H7 (cell line): ENCODE data around the gene FABP1. TPM values are rescaled to one million over a fixed set of nuclear protein-coding genes. Genes with fewer than 3 reads are reported as not detected.

ENCODE experiments used
- DNase-seq: peaks from one replicate; pipeline ENCODE4 v3.0.0; 2012
- H3K27me3 ChIP-seq: 2 replicates; pipeline ENCODE4 v1.6.0; 2011; ENCODE audit warnings: mild to moderate bottlenecking, low read length; ENCODE audit not compliant: control insufficient read depth, insufficient read depth
- H3K36me3 ChIP-seq: replicated peaks from 2 replicates; pipeline ENCODE4 v1.5.1; 2011; ENCODE audit warnings: low read length; ENCODE audit not compliant: control insufficient read depth, insufficient read depth
- H3K4me3 ChIP-seq: 2 replicates; pipeline ENCODE4 v1.5.1; 2011; ENCODE audit warnings: low read depth, mild to moderate bottlenecking, control low read depth, low read length, moderate library complexity; ENCODE audit not compliant: insufficient read depth
- total RNA-seq: library from RNA; depleted of rRNA; stranded (reverse); fragments of >200 nt; shearing (Covaris generic); gene quantifications from 2 replicates; pipeline ENCODE4 v1.2.3, GENCODE V29; 2014

FABP1 gene
- total RNA-seq, 1 experiment from 2014 or later: not detected

DNA sequence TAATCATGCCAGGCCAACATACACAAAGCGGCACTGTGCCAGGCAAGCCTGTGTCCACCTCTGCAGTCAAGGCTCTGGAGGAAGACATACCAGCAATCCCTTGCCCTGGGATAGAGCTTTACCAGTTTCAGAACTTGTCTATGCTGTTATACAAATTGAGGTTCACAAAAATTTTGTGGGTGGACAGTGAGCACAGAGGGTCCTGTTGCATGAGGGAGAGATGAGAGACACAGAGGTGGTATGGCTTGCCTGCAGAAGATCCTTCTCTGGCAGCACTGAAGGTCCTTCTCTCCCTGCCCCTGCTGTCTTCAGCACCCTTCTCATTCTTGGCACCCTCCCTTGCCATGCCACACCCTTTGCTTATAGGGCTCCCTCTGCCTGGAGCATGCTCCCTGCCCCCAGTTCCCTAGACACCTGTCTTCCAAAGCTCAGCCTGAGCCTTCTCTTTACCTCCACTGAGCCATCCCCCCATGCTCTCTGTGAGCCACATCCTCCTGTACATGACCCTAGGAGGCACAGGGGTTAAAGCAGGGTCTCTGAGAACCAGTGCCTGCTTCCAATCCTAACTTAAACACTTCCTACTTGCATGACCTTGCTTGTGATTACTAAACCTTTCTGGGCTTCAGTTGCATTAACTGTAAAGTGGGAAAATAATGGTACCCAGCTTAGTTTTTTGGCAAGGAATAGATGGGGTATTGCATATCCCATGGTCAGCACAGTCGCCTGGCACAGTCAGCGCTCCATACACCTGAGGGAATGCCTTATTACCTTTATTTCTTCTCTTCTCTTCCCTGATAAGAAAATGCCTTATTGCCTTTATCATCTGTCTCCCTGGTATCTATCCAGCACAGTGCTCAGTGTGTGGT lies 857 bp downstream of the FABP1 start:
- Histone ChIP-seq H3K36me3 (no peaks in the 10 kb centered on the region), H3K27me3 (no peaks in the 10 kb centered on the region), H3K4me3 (no peak overlapping the region)
- DNase-seq: no peak

DNA sequence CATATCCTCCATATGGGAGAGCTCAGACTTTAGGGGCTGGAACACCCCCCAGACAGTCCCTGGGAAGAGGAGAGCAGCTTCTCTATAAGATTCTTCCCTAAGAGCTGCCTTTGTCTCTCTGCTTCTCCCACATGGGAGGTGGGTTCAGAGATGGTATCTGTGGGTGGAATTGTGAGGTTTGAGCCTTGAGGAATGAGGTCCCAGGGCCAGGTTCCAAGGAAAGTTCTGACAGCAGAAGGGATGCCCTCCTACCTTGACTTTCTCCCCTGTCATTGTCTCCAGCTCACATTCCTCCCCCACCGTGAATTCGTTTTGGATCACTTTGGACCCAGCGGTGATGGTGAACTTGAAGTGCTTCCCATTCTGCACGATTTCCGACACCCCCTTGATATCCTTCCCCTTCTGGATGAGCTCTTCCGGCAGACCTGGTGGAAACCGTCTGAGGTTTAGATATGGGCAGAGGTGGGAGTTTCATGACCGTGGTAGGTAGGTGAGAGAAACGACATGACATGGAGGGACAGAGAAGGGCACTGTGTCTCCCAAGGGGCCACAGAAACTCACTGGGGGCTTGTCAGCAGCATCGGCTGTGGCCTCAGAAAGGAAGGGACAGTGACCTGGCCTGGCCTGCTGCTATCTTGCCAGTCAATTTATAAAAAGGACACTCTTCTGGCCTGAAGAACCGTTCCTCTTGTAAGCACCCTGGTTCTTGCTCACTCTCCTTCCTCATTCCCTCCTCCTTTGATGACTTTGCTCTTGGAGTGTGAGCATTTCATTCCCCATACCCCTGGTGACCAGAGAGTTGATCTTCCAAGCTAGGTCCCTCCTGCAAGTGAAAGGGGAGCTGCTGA lies 1.7 kb downstream of the FABP1 start:
- no peak for DNase-seq
- H3K27me3 ChIP-seq: no peaks in the 10 kb centered on the region
- H3K4me3 ChIP-seq: no peak overlapping the region
- H3K36me3 ChIP-seq: no peaks in the 10 kb centered on the region

DNA sequence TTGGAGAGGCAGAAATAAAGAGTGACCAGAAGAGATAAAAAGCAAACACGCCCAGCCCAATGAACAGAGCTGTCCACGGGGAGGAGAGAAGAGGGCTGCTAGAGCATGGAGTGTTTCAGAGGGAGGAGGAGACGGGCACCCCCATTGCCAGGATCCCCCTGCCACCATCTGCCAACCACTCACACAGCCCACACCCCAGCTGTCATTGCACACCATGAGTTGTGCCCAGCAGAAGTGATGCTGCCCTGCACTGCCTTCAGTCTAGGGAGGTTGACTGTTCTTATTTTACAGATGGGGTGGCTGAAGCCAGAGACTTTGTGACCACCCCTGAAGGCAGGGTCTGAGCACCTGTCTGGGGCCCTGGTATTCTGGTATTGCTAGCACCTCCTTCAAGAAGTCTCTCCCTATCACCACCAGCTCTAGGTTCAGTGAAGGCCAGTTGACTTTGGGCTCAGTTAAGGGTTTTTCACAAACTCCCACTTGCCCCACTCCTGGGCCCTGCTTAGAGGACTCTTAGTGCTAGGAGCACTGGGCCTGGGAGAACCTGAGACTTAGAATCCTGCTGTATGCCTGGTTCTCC lies 2.4 kb downstream of the FABP1 start:
- no peak for DNase-seq
- no peaks in the 10 kb centered on the region for H3K27me3 ChIP-seq
- no peak overlapping the region for H3K4me3 ChIP-seq
- no peaks in the 10 kb centered on the region for H3K36me3 ChIP-seq

DNA sequence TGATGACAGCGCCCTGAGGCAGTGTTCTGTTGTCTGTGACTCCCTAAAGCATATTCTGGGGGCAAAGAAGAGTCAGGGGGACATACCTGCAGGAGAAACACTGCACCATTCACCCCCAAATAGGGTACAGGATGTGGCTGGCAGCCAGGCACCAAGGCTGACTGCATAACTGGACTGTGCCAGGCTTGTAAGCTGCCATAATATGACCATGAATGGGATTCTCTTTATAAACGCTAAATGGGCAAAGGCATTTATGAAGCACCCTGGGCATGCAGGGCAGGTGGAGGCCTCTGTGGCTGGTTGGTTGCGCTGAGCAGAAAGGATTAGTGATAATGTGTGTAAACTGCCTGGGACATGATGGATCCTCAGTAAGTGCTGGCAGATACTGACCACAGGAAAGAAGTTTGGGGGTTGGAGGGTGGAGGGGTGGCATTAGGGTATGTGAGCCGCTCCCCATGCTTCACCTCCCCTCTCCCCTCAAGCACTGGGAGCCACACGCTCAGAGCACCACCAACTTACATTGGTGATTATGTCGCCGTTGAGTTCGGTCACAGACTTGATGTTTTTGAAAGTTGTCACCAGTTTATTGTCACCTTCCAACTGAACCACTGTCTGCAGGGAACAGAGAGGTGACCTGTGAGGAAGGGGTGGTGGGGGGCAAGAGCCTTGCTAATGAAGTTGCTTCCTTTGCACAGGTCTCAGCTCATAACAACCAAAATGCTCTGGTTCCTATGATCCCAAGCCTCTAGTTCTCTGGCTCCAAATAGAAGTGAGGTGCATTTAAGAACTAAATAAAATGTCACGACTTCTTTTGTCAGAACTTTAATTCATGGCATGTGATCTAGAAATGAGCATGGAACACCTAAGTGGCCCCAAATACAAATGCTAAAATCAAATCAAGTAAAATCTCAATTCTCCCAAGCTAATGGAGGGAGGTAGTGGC lies 3.6 kb downstream of the FABP1 start:
- H3K27me3 ChIP-seq: no peaks in the 10 kb centered on the region
- no peak overlapping the region for H3K4me3 ChIP-seq
- DNase-seq: no peak
- no peaks in the 10 kb centered on the region for H3K36me3 ChIP-seq

DNA sequence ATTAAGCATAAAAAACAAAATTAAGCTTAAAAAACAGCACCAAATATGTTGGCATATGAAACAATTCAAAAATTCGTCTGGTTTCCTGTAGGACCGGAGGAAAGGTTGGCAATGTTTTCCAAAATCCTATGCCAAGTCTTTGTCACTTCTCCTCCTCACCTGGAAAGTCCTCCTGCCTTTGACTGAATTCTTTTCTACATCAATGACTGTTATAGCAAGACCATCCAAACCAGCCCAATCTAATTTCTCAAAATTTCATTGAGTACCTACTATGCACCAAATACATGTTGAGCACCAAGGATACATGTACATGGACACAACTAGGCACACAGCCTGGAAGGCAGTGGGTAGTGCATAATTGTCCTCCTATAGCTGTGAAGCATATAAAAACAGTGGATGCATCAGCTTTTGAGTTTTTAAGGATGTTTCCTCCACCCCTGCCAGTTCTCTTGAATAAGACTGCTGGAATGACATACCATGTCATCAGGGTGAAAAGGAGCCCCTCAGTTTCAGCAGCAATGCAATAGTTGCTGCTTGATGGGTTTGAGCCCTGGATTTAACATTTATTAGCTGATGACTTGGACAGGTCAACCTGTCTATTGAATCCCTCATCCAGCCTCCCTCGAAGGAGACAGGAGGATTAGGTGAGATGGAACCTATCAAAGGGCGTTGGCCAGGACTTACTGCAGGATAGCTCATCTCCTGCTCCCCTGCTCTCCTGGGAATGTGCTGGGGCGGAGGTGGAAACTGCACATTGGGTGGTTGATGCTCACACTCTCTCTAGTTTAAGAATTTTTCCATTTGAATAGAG lies 4.5 kb downstream of the FABP1 start:
- no peaks in the 10 kb centered on the region for H3K36me3 ChIP-seq
- H3K27me3 ChIP-seq: no peaks in the 10 kb centered on the region
- DNase-seq: no peak
- H3K4me3 ChIP-seq: no peak overlapping the region

DNA sequence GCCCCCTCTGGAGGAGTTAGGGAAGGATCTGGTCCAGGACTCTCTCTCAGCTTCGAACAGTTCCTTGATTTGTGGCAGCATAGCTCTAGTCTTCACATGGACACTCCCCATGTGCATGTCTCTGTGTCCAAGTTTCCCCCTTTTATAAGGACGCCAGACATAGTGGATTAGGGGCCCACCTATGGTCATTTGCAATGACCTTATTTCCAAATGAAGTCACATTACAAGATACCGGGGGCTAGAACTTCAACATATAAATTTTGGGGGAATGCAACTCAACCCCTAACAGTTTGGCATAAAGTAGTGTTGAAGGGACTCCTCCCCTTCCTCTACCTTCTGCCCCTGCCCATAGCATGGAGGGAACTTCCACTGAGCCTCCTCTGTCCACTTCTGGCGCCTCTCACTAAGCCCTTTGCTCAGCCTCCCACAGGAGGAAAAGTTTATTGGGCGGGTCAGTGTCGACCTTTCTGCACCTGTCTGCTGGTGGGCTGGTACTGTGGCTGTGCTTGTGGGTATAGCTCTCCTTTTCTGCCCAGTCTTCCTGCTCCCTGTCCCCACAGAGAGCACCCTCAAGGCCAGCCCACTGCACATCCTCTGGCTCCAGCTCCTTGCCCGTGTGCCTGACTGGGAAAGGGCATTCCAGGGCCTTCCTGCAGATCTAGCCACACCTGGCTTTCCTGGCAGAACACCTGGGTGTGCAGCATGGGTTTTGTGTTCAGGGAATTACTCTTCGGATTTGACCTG lies 5.5 kb downstream of the FABP1 start:
- H3K4me3 ChIP-seq: no peak overlapping the region
- H3K27me3 ChIP-seq: no peaks in the 10 kb centered on the region
- DNase-seq: no peak
- H3K36me3 ChIP-seq: no peaks in the 10 kb centered on the region

DNA sequence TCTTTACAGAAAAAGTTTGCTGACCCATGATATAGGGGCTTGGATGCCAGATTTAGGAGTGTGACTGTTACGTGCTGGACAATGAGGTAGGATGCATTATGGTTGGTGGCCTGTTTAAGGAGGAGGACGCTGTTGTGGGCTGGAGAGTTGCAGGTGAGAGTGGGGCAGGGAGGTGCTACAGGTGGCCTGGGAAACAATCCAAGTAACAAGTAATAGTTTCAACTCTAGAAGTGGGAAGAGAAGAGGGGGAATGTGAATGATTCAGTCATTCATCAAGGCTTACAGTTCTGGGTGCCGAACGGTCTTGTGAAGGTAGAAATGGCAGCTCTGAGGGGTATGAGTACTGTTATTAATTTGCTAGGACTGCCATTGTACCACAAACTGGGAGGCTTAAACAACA lies 6.2 kb downstream of the FABP1 start:
- Histone ChIP-seq H3K27me3 (no peaks in the 10 kb centered on the region), H3K4me3 (no peak overlapping the region), H3K36me3 (no peaks in the 10 kb centered on the region)
- no peak for DNase-seq

DNA sequence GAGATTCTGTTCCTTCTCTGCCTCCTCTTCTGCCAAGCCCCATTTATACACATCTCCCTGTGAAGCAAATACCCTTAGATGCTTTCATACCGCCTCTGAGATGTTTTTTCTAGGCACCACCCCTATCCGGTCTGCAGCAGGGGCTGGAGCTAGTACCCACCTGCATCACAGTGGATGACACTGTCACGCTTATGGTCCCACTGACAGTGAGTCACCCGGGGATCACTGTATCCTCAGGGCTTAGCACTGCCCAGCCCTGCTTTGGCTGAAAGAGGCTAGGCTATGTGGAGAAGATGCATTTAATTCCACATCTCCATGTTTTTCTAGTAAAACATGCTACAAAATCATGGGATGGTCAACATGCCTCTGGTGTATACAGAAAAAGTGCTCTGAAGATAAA lies 9.9 kb downstream of the FABP1 start:
- Histone ChIP-seq H3K36me3 (no peaks in the 10 kb centered on the region), H3K27me3 (no peaks in the 10 kb centered on the region), H3K4me3 (no peak overlapping the region)
- DNase-seq: no peak

DNA sequence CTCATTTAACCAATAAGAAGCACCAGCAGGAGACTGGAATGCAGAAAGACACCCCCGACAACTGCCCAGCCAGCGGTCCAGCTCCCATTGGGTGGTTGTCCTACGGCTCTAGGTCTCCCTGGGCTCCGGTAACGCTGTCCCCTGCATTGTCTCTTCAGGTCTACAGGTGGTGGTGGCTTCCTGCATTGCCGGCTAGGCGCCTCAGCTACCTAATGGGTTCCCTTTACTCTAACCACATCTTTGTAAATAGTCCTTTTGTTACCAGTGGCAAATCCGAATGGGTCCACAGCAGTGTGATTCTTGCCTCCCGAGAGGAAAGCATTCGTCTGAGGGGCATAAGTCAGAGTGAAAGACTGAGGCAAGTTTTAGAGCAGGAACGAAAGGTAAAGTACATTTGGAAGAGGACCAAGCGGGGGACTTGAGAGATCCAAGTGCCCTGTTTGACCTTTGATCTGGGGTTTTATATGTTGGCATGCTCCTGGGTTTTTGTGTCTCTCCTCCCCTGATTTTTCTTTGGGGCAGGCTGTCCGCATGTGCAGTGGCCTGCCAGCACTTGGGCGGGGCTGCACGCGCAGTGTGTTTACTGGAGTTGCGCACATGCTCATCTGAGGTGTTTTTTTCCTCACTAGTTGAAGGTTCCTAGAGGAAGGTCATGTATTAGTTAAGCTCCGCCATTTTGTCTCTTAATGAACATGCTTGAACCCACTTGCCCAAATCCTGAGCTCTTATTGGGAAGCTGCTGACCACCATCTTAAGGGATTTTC lies 11.0 kb downstream of the FABP1 start:
- Histone ChIP-seq H3K27me3 (no peaks in the 10 kb centered on the region), H3K36me3 (no peaks in the 10 kb centered on the region), H3K4me3 (no peak overlapping the region)
- DNase-seq: no peak

DNA sequence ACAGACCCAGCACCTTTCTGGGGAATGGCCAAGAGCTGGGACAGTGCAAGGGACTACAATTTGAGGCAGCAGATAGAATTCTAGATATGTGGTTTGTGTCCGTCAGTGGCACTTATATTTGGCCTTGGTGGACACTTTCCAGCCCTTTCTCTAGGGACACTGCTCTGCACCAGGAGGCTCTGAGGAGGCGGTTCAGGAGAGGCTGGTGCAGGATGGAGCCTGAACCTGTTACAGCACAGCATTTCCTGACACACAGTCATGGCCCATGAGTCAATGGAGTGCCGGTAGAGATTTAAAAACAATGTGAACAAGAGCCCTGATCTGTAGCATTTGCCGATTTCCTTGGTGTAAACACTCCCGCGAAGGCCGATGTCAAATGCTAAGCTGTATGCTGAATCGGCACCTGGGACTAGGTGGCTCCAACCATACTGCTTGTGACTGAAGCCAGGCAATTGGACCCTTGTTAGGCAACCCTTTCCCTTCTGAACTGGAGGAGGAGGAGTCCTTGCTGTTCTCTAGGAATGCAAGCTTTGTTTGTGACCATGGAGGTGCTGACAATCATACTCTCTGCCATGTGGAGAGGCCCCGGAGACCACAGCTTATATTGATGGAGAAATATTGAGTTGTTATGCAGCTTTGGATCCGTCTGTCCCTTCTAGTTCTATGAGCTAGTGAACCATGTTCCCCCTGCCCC lies 11.9 kb downstream of the FABP1 start:
- no peak overlapping the region for H3K4me3 ChIP-seq
- no peak for DNase-seq
- H3K36me3 ChIP-seq: no peaks in the 10 kb centered on the region
- no peaks in the 10 kb centered on the region for H3K27me3 ChIP-seq

DNA sequence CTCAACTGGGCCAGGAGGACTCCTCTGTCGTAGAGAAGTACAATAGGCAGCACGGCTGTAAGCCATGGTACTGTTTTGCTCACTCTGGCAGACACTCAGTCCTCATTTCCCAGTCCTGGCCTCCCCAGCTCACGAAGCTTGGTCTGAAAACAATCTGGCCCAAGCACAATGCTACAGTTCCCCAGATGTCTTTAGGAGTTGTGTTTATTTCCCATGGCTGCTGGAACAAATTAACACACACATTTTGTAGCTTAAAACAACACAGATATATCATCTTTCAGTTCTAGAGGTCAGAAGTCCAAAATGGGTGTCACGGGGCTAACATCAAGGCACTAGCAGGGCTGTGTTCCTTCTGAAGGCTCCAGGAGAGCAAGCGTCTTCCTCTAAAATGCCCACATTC lies 13.0 kb downstream of the FABP1 start:
- DNase-seq: no peak
- Histone ChIP-seq H3K4me3 (no peak overlapping the region), H3K36me3 (no peaks in the 10 kb centered on the region), H3K27me3 (no peaks in the 10 kb centered on the region)

DNA sequence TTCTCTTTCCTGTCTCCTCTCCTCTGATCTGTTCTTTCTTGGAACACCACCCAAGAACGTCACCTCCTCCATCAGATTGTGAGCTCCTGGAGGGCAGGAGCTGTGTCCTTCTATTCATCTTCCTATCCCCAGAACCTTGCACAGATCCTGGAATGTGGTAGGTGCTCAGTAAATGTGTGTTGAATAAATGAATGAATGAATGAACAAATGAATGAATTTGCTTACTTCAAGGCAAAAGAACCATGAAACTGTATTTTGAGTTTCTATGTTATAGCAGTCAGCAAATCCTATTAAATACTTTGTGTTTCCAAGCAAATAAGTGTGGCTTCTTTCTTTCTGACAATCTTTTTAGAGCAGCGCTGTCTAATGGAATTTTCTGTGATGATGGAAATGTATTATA lies 14.8 kb downstream of the FABP1 start:
- H3K4me3 ChIP-seq: no peak overlapping the region
- H3K27me3 ChIP-seq: no peaks in the 10 kb centered on the region

More for the DNA sequence above, 14.8 kb downstream of the FABP1 start:
- no peaks in the 10 kb centered on the region for H3K36me3 ChIP-seq
- no peak for DNase-seq
